ENCODE results near the gene NELL1.

GRCh38 chr11:20760811-20761210 is 91.4 kb downstream of the NELL1 start:
- no peak for TF ChIP-seq BHLHE40 (IDR thresholded peaks at IDR 0.05; ENCODE audit: borderline replicate concordance)
- no peak for TF ChIP-seq SP1 (IDR thresholded peaks at IDR 0.05)
- no peak for TF ChIP-seq FOXM1 (IDR thresholded peaks at IDR 0.05; ENCODE audit: borderline replicate concordance)
- TF ChIP-seq TARDBP (IDR thresholded peaks at IDR 0.05): no peak
- TF ChIP-seq CTBP1 (IDR thresholded peaks at IDR 0.05; ENCODE audit: borderline replicate concordance): no peak
- TF ChIP-seq NFRKB (IDR thresholded peaks at IDR 0.05): no peak
- TF ChIP-seq HDGF (IDR thresholded peaks at IDR 0.05; ENCODE audit: borderline replicate concordance): no peak

Data from HEK293T (cell line).